ENCODE measurements around the gene HAUS6. TPM values are rescaled to one million over a fixed set of nuclear protein-coding genes. Genes with fewer than 3 reads are reported as not detected.

The HAUS6 gene
- total and polyA plus RNA-seq, 2 donors (not counting 1 experiment from before 2014, with no cell fraction given): 4.1 to 13.5 TPM

GRCh38 chr9:19138084-19138483, 35.4 kb upstream of the HAUS6 start:
- ChIA-PET CTCF (interaction anchor here (0.7 kb wide), 1 partner anchor 321 kb away, joined by 3 read pairs; no protein-coding TSS in a partner anchor), POLR2A (no interaction called here)
- H3K27me3 Mint-ChIP-seq: peaks cover 13% of the 10 kb centered on the region
- intact Hi-C loops (cut with micrococcal nuclease): no loop called here
- Histone ChIP-seq H3K27me3 (replicated peaks in 1 of 4; ENCODE audit: control extremely low read depth in 1 of 4, control insufficient read depth in 3 of 4, insufficient read depth in 4 of 4, low read length in 3 of 4) (peaks cover 0 to 4% (median 0%) of the 10 kb centered on the region in 4 experiments), H3K4me2 (replicated peaks; ENCODE audit: low read depth, low read length, poor library complexity, severe bottlenecking) (no peak overlapping the region), H3K27ac (ENCODE audit: low read length in 2 of 2) (no peak overlapping the region), H3K4me1 (ENCODE audit: control insufficient read depth in 2 of 2, insufficient read depth in 2 of 2, low read length in 2 of 2) (no peaks in the 10 kb centered on the region), H3K9me3 (ENCODE audit: control extremely low read depth in 1 of 3, control insufficient read depth in 2 of 3, insufficient read depth in 1 of 3, low read length in 2 of 3) (no peaks in the 10 kb centered on the region), H2AFZ (ENCODE audit: insufficient read depth, low read depth, low read length, poor library complexity, severe bottlenecking) (no peak overlapping the region), H3K9ac (ENCODE audit: low read length) (no peak overlapping the region), H3K79me2 (ENCODE audit: control insufficient read depth, insufficient read depth, low read length) (no peaks in the 10 kb centered on the region), H3K4me3 (ENCODE audit: control extremely low read depth in 1 of 5, extremely low read depth in 1 of 5, insufficient read depth in 1 of 5, low read depth in 2 of 5, low read length in 4 of 5) (no peak overlapping the region), H3K36me3 (replicated peaks in 1 of 2; ENCODE audit: control extremely low read depth in 1 of 2, control insufficient read depth in 1 of 2, extremely low read depth in 1 of 2, insufficient read depth in 2 of 2, low read length in 1 of 2) (no peaks in the 10 kb centered on the region), H4K20me1 (ENCODE audit: control insufficient read depth, insufficient read depth, low read length, poor library complexity, severe bottlenecking) (no peaks in the 10 kb centered on the region)
- no CpG with 5 or more reads among the region's 1 CpG for WGBS (ENCODE audit: insufficient coverage)
- no peaks in the 10 kb centered on the region for H3K9me3 Mint-ChIP-seq (ENCODE audit: insufficient read depth)
- no peak for TF ChIP-seq CTCF (IDR thresholded peaks at IDR 0.05)
- TF ChIP-seq EZH2 (IDR thresholded peaks at IDR 0.05; ENCODE audit: borderline replicate concordance, insufficient read depth, low read depth, low read length, poor library complexity, severe bottlenecking): no peak
- peaks cover 3% of the 10 kb centered on the region for H3K4me1 Mint-ChIP-seq
- no peak overlapping the region for H3K27ac Mint-ChIP-seq
- ATAC-seq (ENCODE audit: low read depth) (no peak), DNase-seq (no peak)
- H3K4me3 Mint-ChIP-seq: no peak overlapping the region

- ATAC-seq (ENCODE audit: low read depth): no peak
- H3K9me3 Mint-ChIP-seq (ENCODE audit: insufficient read depth): no peaks in the 10 kb centered on the region
- no peak overlapping the region for H3K4me3 ChIP-seq (ENCODE audit: control extremely low read depth in 1 of 5, extremely low read depth in 1 of 5, insufficient read depth in 1 of 5, low read depth in 2 of 5, low read length in 4 of 5)
Measured at GRCh38 chr9:19137282-19137681, 34.6 kb upstream of the HAUS6 start.

More at GRCh38 chr9:19137282-19137681, 34.6 kb upstream of the HAUS6 start:
- CTCF ChIA-PET: no interaction called here
- no peaks in the 10 kb centered on the region for H3K9me3 ChIP-seq (ENCODE audit: control extremely low read depth in 1 of 3, control insufficient read depth in 2 of 3, insufficient read depth in 1 of 3, low read length in 2 of 3)
- H3K9ac ChIP-seq (ENCODE audit: low read length): no peak overlapping the region
- H4K20me1 ChIP-seq (ENCODE audit: control insufficient read depth, insufficient read depth, low read length, poor library complexity, severe bottlenecking): no peaks in the 10 kb centered on the region
- Mint-ChIP-seq H3K4me3 (no peak overlapping the region), H3K27me3 (peaks cover 10% of the 10 kb centered on the region), H3K27ac (no peak overlapping the region), H3K4me1 (peaks cover 3% of the 10 kb centered on the region)
- WGBS (ENCODE audit: insufficient coverage): 90% methylated on average over 1 of the region's 1 CpG
- DNase-seq: no peak
- peaks cover 0 to 4% (median 0%) of the 10 kb centered on the region in 4 experiments for H3K27me3 ChIP-seq (replicated peaks in 1 of 4; ENCODE audit: control extremely low read depth in 1 of 4, control insufficient read depth in 3 of 4, insufficient read depth in 4 of 4, low read length in 3 of 4)
- no peak overlapping the region for H3K4me2 ChIP-seq (replicated peaks; ENCODE audit: low read depth, low read length, poor library complexity, severe bottlenecking)
- intact Hi-C loops (cut with micrococcal nuclease): no loop called here
- TF ChIP-seq EZH2 (IDR thresholded peaks at IDR 0.05; ENCODE audit: borderline replicate concordance, insufficient read depth, low read depth, low read length, poor library complexity, severe bottlenecking) (no peak), CTCF (IDR thresholded peaks at IDR 0.05) (no peak)
- no peaks in the 10 kb centered on the region for H3K4me1 ChIP-seq (ENCODE audit: control insufficient read depth in 2 of 2, insufficient read depth in 2 of 2, low read length in 2 of 2)
- H3K36me3 ChIP-seq (replicated peaks in 1 of 2; ENCODE audit: control extremely low read depth in 1 of 2, control insufficient read depth in 1 of 2, extremely low read depth in 1 of 2, insufficient read depth in 2 of 2, low read length in 1 of 2): no peaks in the 10 kb centered on the region
- POLR2A ChIA-PET: no interaction called here
- H3K79me2 ChIP-seq (ENCODE audit: control insufficient read depth, insufficient read depth, low read length): no peaks in the 10 kb centered on the region
- no peak overlapping the region for H2AFZ ChIP-seq (ENCODE audit: insufficient read depth, low read depth, low read length, poor library complexity, severe bottlenecking)
- no peak overlapping the region for H3K27ac ChIP-seq (ENCODE audit: low read length in 2 of 2)

Measured in B cell (primary cell).